LNCaP clone FGC (cell line): ENCODE measurements around the gene HSDL1.

Experiments used
- DNase-seq: peaks from one replicate; pipeline ENCODE4 v3.0.0-alpha.2; 2011; ENCODE audit warnings: low read depth
- H3K4me3 ChIP-seq: 2 replicates; pipeline ENCODE4 v1.5.1; 2011; ENCODE audit warnings: mild to moderate bottlenecking, low read depth, low read length, control low read depth
- TF ChIP-seq, protein P1 (sequence below): IDR thresholded peaks from 2 replicates; pipeline ENCODE4 v1.5.1; 2012; ENCODE audit warnings: mild to moderate bottlenecking; ENCODE audit not compliant: control insufficient read depth, insufficient read depth; ENCODE audit errors: extremely low read depth

HSDL1 gene

GRCh38 chr16:84095466-84095865 lies 49.5 kb downstream of the HSDL1 start:
- H3K4me3 ChIP-seq: no peak overlapping the region
- no peak for DNase-seq
- TF ChIP-seq, protein P1, sequence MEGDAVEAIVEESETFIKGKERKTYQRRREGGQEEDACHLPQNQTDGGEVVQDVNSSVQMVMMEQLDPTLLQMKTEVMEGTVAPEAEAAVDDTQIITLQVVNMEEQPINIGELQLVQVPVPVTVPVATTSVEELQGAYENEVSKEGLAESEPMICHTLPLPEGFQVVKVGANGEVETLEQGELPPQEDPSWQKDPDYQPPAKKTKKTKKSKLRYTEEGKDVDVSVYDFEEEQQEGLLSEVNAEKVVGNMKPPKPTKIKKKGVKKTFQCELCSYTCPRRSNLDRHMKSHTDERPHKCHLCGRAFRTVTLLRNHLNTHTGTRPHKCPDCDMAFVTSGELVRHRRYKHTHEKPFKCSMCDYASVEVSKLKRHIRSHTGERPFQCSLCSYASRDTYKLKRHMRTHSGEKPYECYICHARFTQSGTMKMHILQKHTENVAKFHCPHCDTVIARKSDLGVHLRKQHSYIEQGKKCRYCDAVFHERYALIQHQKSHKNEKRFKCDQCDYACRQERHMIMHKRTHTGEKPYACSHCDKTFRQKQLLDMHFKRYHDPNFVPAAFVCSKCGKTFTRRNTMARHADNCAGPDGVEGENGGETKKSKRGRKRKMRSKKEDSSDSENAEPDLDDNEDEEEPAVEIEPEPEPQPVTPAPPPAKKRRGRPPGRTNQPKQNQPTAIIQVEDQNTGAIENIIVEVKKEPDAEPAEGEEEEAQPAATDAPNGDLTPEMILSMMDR: no peak

- TF ChIP-seq, protein P1: no peak
- H3K4me3 ChIP-seq: no peak overlapping the region
- DNase-seq: no peak
Measured at GRCh38 chr16:84093879-84094270, 51.1 kb downstream of the HSDL1 start.

DNA sequence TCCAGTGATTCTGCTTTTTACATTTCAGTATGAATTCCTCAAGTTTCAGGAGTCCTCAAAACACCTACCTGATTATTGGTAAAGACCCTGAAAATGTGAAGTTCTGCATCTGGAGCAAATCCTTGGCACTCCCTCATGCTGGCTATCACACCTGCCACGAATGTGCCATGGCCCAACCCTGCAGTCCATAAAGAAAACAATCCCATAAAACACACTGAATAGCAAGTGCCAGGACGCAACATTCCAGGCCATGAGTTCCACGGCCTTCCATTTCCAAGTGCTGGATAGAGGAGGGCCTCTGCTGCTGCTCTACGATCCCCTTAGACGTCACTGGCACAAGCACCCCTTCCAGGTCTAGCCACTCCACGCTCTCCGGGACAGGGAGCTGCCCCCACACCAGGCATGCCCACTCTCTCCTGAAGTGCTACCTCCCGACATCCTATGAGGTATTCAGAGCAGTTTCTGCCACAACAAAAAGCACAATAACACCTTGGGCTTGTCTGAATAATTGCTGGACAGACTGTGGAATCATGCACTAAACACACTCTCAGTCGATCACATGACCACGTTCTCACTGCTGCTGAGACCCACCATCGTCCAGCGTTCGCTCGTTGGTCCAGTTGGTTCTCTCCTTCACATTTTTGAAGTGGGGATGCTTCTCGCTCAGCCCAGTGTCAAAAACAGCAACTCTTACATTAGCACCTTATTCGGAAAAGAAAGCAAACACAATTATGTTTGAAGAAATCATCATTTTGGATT lies 51.7 kb downstream of the HSDL1 start:
- TF ChIP-seq, protein P1: no peak
- no peak overlapping the region for H3K4me3 ChIP-seq
- DNase-seq: no peak

- no peak overlapping the region for H3K4me3 ChIP-seq
- DNase-seq: no peak
- TF ChIP-seq, protein P1: no peak
Measured at GRCh38 chr16:84091460-84091859, 53.5 kb downstream of the HSDL1 start.

- TF ChIP-seq, protein P1: no peak
- no peak overlapping the region for H3K4me3 ChIP-seq
- DNase-seq: no peak
Measured at GRCh38 chr16:84090211-84090610, 54.8 kb downstream of the HSDL1 start.

DNA sequence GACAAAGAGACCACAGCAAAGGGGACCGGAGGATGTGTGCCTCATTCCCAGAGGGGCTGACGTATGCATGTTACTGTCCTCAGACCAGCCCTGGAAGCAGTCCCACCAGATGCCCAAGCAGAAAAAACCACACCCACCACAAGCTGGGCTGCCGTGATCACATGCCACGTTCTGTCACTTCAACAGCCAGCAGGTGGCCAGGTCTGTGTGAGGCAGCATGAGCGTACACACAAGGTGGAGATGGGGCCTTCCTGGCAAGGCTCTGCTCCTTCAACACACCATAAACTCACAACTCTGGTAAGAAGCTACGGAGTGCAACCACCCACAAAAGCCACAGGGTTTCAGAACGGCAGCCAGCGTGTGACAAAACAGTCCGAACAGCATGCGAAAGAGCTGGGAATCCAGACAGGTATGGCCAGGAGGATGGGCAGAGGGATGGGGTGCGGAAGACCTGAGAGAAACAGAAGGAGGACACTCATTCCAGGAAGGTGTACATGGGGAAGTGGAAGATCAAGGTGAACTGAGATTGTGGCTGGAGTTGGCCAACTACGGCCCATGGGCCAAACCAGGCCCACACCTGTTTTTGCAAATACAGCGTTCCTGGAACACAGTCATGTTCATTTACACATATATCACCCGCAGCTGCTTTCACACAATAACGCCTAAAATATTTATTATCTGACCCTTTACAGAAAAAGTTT lies 56.1 kb downstream of the HSDL1 start:
- no peak for DNase-seq

More for the DNA sequence above, 56.1 kb downstream of the HSDL1 start:
- H3K4me3 ChIP-seq: no peak overlapping the region
- TF ChIP-seq, protein P1: no peak
